Activated CD4-positive, alpha-beta T cell treated with anti-CD3 and anti-CD28 coated beads for 4 hours (primary cell): ENCODE results near the gene SCN1B.
"Not testable (repeated sequence)": the region's sequence is repeated elsewhere in the genome, so short reads cannot be mapped to it uniquely, and the experiment has no call there.

Source experiments
- DNase-seq, 2 donors: peaks; one replicate each; pipeline ENCODE4 v3.0.0-alpha.2; 2020

Gene SCN1B

DNA sequence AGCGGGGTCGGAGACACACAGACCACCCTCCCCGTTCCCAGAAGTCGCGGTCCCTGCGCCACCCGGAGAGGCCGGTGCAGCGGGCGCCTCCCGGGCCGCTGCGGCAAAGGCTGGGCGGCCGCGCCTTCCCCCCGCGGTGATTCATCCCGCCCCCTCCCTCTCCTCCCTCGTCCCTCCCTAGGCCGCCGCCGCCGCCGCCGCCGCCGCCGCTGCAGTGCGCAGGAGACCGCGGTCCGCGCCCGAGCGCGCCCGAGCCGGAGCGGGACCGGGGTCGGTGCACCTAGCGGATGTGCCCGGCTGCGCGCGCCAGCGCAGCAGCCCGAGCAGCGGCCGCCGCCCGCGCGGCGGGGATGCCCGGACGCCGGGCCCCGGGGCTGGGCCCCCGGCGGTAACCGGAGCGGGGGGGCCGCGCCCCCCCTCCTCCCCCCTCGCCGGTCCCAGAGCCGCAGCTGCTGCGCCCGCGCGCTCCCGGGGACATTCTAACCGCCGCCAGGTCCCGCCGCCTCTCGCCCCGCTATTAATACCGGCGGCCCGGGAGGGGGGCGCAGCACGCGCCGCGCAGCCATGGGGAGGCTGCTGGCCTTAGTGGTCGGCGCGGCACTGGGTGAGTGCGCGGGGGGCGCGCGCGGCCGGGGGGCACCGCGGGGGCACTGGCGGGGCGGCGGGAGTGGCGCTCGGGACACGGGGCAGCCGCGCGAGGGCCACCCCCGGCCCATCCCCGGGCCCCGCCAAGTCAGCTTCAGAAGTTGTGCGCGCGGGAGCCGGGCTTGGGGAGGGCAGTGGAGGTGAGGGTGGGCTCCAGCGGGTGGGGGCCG is at the start of gene SCN1B:
Gene SCN1B, plus strand, starts transcription at position 214 of the 815 bp plus-strand sequence. Its CDS starts 351 bp downstream, at position 565.
- DNase-seq: peak; percentile 62 to 70

DNA sequence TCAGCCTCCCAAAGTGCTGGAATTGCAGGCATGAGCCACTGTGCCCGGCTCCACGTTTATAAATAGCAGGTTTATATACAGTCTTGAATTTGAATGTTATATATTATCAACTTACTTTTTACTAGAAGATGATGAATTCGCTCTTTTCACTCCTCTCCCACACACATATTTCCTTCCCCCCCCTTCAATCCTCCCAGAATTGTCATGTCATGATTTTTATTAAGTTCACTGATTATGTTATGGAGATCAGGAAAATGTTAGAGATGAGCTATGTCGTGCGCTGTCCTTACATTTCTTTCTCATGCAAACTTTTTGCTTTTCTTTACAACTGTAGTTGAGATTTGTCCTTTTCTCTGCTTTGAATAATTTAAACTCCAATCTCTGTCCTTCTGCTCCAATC is 48.0 kb upstream of the SCN1B start:
- no peak for DNase-seq

GRCh38 chr19:34983786-34984185 is 46.5 kb upstream of the SCN1B start:
- DNase-seq: no peak

GRCh38 chr19:34984287-34984686 is 46.0 kb upstream of the SCN1B start:
- DNase-seq: no peak

DNA sequence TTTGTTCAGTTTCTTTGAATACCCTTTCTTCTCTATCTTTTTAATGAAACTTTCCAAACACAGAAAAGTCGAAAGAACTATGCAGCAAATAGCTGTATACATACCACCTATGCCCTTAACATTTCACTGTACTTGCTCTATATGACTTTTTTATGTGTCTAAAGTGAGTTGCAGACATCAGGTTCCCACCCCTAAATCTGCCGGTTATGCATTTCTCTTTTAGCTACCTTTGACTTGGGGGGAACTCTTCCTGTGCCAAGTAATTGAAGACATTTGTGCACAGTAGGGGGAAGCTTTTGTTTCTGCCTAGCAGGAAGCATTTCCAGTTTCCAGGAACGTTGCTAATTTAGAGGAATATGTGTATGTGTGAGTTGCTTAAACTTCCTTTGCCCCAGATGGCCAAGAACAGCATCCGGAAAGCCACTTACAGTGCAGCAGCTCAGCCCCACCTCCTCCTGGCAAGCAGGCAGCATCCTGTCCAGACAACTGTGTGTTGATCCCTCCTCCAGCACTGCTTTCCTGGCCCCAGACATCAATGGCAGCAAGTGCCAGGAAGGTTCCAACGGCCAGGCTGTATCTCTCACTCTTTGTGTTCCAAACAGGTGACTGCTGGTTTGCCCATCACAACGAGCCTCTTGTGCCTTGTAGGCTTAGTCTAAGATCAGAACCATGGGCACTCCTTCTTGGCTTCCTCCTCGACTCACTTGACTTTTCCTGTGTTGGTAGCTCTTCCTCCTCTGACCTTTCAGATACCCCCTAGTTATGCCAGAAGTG is 44.8 kb upstream of the SCN1B start:
- DNase-seq: no peak

GRCh38 chr19:34988119-34988518 is 42.2 kb upstream of the SCN1B start:
- DNase-seq: no peak

- no peak for DNase-seq
These were observed 41.0 kb upstream of the SCN1B start for GRCh38 chr19:34989298-34989697.

GRCh38 chr19:34990578-34991192 is 39.6 kb upstream of the SCN1B start:
- DNase-seq: no peak

DNA sequence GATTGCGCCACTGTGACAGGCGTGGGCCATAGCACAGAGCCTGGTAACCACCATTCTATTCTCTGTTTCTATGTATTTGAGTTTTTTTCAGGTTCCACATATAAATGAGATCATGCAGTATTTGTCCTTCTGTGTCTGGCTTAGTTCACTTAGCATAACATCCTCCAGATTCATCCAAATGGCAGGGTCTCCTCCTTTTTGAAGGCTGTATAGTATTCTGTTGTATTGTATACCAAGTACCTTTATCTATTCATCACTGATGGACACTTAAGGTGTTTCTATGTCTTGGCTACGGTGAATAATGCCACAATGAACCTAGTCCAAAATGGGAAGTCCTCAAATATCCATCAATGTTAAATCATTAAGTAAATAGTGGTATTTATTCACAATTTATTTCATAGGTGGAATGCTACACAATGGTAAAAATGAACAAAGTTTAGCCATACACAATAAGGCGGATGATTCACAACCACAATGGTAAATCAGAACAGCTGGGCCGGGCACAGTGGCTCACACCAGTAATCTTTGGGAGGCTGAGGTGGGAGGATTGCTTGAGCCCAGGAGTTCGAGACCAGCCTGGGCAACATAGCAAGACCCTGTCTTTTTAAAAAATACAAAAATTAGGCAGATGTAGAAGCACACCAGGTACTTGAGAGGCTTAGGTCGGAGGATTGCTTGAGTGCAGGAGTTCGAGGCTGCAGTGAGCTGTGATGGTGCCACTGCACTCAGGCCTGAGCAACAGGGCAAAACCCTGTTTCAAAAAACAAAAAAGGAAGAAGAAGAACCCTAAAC is 38.5 kb upstream of the SCN1B start:
- DNase-seq: no peak

- not testable (repeated sequence) for DNase-seq
These were observed 37.7 kb upstream of the SCN1B start for GRCh38 chr19:34992582-34992981.

DNA sequence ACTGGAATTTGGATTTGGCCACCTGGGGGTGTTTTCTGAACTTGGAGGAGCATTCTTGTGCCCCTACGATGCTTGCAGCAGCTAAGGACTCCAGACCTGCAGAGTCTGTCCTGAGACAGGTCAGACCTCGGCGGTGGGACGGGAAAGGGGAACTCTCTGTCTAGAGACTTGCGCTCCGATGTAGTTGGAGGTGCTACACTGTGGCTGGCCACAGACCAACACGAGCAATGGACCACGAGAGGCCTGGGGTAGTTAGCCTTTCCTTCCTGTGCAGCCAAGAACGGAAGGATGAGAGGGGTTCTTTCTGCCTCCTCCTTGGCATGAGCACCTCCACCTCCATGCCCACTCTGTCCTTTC is 36.0 kb upstream of the SCN1B start:
- DNase-seq: no peak

DNA sequence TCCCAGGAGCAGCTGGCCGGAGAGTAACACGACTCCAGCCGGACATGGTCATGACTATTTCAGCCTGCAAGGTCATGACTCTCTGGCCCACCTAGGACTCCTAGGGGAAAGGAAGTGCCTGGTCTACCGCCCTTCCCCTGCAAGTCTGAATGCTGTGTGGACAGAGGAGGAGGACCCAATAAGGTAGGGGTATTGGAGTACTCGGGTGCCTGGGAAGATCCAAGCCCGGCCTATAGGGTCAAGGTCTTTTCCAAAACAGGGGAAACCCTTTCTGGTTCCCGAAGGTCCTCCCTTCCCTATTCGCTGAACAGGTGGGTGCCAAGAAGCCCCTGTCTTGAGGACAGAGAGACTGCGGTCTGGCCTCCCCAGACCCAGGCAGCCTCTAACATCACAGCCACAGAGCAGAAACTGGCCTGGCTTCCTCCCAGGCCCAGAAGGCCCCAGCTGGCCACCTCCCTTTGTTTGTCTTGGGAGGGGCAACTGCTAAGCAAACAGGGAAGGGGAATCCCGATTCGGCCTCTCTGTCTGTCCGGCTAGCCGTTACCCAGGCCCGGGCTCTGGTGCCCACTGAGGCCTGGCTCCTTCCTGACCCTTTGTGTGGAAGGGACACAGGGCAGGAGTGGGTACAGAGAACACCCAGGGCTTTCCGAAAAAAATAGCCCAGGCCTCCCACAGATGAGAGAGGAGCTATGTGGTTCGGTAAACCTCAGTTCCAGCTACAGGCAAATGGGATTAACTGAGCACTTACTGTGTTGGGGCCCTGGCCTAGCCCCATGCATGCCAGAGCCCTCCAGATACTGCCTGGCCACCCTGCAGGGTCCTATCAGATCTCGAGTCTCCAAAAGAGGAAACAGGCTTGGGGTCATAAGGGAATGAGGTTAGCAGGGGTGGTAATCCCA is 35.4 kb upstream of the SCN1B start:
- no peak for DNase-seq

GRCh38 chr19:34995551-34995950 is 34.7 kb upstream of the SCN1B start:
- no peak for DNase-seq

GRCh38 chr19:34997071-34997617 is 33.1 kb upstream of the SCN1B start:
- DNase-seq: no peak

- DNase-seq: not testable (repeated sequence)
These were observed 32.0 kb upstream of the SCN1B start for GRCh38 chr19:34998224-34998623.

- DNase-seq: no peak
These were observed 31.3 kb upstream of the SCN1B start for GRCh38 chr19:34998777-34999497.

DNA sequence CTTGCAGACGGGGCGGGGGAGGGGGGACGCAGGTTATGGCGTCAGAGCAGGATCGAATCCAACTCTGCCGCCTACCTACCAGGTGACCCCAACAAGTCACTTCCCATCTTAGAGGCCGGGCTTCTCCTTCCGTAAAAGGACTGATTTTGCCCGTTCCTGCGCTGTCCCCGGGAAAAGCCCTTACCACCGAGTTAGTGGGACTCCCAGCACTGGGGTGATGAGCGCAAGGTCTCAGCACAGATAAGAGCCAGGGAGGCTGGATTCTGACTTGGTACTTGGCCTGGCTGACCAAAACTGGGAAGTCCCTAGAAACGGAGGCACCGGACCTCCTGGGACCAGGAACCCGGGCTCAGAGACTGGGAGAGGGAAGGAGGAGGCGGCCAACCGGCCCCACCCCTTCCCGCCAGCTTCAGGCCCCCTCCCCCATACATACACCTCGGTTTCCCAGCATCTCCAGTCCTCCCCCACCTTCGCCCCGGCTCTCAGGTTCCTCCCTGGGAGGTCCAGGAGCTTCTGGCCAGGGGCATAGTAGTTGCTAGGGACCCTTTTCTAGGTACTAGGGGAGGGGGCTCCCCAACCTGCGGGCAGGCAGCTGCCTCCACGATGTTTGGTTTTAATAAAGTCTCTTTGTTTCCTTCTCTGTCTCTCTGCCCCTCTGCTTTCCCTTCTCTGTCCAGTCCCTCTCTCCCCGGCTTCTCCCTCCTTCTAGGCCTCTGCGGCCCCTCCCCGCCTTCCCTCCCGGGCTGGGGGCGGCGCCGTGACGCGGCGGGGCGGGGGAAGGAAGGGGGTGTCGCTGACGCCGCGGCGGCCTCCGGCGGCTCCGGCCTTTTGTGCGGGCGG is 30.6 kb upstream of the SCN1B start, which contains the start of gene GRAMD1A:
Gene GRAMD1A, plus strand, starts transcription at position 826 of the 840 bp plus-strand sequence. CDS start 156 bp downstream, outside the sequence.
- peak; percentile 62 to 68 for DNase-seq

DNA sequence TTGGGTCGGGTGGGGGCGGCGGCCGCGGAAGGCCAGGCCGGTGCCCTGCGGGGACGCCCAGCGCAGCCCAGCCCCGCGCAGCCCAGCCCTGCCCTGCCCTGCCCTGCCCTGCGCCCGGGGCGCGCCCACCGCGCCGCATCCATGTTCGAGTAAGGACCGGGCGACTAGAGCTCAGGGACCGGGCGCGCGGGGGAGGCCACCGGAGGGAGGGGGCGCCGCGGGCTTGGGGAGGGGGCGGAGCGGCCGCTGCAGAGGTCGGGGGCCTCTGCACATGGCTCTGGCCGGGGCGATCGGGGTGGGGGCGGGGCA is 30.0 kb upstream of the SCN1B start:
- DNase-seq: no peak

- DNase-seq: peak; percentile 46 to 60
These were observed 29.4 kb upstream of the SCN1B start for GRCh38 chr19:35000647-35001501.
